Ishikawa (cell line): ENCODE measurements around the gene PCDH9.

Experiments
- CEBPB ChIP-seq: IDR thresholded peaks from 2 replicates; pipeline ENCODE4 v1.6.1; 2012
- CREB1 ChIP-seq: IDR thresholded peaks from 2 replicates; pipeline ENCODE4 v1.6.1; 2012; ENCODE audit warnings: low read depth
- EGR1 ChIP-seq: IDR thresholded peaks from 2 replicates; pipeline ENCODE4 v1.6.1; 2012
- EP300 ChIP-seq: IDR thresholded peaks from 2 replicates; pipeline ENCODE4 v1.6.1; 2012; ENCODE audit warnings: borderline replicate concordance
- FOXM1 ChIP-seq: IDR thresholded peaks from 2 replicates; pipeline ENCODE4 v1.6.1; 2012; ENCODE audit warnings: low read depth, borderline replicate concordance
- MAX ChIP-seq: IDR thresholded peaks from 2 replicates; pipeline ENCODE4 v1.6.1; 2012
- NFIC ChIP-seq: IDR thresholded peaks from 2 replicates; pipeline ENCODE4 v1.6.1; 2012
- RAD21 ChIP-seq: IDR thresholded peaks from 2 replicates; pipeline ENCODE4 v1.6.1; 2012; ENCODE audit warnings: low read depth
- TAF1 ChIP-seq: IDR thresholded peaks from 2 replicates; pipeline ENCODE4 v1.6.1; 2012; ENCODE audit warnings: low read depth, mild to moderate bottlenecking
- TCF12 ChIP-seq: IDR thresholded peaks from 2 replicates; pipeline ENCODE4 v1.6.1; 2012; ENCODE audit warnings: low read depth
- TEAD4 ChIP-seq: IDR thresholded peaks from 2 replicates; pipeline ENCODE4 v1.6.1; 2012
- YY1 ChIP-seq: IDR thresholded peaks from 2 replicates; pipeline ENCODE4 v1.6.1; 2012; ENCODE audit warnings: low read depth
- ZBTB7A ChIP-seq: IDR thresholded peaks from 2 replicates; pipeline ENCODE4 v1.6.1; 2012; ENCODE audit warnings: low read depth
- TF ChIP-seq, protein P1 (sequence below): IDR thresholded peaks from 2 replicates; pipeline ENCODE4 v1.6.1; 2012
- TF ChIP-seq, protein P2 (sequence below): IDR thresholded peaks from 2 replicates; pipeline ENCODE4 v1.6.1; 2012; ENCODE audit warnings: low read depth, mild to moderate bottlenecking

Gene PCDH9, protein sequence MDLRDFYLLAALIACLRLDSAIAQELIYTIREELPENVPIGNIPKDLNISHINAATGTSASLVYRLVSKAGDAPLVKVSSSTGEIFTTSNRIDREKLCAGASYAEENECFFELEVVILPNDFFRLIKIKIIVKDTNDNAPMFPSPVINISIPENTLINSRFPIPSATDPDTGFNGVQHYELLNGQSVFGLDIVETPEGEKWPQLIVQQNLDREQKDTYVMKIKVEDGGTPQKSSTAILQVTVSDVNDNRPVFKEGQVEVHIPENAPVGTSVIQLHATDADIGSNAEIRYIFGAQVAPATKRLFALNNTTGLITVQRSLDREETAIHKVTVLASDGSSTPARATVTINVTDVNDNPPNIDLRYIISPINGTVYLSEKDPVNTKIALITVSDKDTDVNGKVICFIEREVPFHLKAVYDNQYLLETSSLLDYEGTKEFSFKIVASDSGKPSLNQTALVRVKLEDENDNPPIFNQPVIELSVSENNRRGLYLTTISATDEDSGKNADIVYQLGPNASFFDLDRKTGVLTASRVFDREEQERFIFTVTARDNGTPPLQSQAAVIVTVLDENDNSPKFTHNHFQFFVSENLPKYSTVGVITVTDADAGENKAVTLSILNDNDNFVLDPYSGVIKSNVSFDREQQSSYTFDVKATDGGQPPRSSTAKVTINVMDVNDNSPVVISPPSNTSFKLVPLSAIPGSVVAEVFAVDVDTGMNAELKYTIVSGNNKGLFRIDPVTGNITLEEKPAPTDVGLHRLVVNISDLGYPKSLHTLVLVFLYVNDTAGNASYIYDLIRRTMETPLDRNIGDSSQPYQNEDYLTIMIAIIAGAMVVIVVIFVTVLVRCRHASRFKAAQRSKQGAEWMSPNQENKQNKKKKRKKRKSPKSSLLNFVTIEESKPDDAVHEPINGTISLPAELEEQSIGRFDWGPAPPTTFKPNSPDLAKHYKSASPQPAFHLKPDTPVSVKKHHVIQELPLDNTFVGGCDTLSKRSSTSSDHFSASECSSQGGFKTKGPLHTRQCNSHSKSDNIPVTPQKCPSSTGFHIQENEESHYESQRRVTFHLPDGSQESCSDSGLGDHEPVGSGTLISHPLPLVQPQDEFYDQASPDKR (N-terminal part only)

GRCh38 chr13:67229481-67230403 is at the start of gene PCDH9:
TSS of gene PCDH9 (minus strand) at chr13:67230336. CDS start at chr13:67228440, 1,896 bp downstream.
- 0 out of 2 replicates have a peak, but pooled peaks have one; percentile 2 for TF ChIP-seq ZBTB7A
- TF ChIP-seq, protein P1, sequence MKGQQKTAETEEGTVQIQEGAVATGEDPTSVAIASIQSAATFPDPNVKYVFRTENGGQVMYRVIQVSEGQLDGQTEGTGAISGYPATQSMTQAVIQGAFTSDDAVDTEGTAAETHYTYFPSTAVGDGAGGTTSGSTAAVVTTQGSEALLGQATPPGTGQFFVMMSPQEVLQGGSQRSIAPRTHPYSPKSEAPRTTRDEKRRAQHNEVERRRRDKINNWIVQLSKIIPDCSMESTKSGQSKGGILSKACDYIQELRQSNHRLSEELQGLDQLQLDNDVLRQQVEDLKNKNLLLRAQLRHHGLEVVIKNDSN: no peak
- TF ChIP-seq TAF1: no peak
- TF ChIP-seq MAX: no peak
- TF ChIP-seq, protein P2, sequence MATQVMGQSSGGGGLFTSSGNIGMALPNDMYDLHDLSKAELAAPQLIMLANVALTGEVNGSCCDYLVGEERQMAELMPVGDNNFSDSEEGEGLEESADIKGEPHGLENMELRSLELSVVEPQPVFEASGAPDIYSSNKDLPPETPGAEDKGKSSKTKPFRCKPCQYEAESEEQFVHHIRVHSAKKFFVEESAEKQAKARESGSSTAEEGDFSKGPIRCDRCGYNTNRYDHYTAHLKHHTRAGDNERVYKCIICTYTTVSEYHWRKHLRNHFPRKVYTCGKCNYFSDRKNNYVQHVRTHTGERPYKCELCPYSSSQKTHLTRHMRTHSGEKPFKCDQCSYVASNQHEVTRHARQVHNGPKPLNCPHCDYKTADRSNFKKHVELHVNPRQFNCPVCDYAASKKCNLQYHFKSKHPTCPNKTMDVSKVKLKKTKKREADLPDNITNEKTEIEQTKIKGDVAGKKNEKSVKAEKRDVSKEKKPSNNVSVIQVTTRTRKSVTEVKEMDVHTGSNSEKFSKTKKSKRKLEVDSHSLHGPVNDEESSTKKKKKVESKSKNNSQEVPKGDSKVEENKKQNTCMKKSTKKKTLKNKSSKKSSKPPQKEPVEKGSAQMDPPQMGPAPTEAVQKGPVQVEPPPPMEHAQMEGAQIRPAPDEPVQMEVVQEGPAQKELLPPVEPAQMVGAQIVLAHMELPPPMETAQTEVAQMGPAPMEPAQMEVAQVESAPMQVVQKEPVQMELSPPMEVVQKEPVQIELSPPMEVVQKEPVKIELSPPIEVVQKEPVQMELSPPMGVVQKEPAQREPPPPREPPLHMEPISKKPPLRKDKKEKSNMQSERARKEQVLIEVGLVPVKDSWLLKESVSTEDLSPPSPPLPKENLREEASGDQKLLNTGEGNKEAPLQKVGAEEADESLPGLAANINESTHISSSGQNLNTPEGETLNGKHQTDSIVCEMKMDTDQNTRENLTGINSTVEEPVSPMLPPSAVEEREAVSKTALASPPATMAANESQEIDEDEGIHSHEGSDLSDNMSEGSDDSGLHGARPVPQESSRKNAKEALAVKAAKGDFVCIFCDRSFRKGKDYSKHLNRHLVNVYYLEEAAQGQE: no peak
- TF ChIP-seq TCF12: no peak

DNA sequence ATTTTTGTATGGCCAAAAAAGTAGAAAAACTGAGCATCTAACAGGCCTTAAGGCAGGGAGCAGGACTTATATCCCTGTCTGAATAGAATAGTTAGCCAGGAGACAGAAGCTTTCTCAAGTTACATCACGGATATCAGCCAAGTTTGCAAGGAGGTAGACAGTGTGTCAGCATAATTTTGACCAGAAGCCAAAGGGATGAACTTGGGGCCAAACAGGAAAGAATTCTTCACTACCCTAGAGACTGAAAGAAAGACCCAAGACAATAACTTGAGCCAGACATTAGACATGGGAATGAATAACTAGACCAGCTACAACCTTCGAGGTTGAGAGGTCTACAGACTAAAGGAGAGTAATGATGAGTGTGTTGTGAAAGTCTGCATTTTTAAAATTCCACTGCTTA is 48.1 kb upstream of the PCDH9 start:
- TF ChIP-seq EP300: no peak
- TF ChIP-seq FOXM1: no peak
- TF ChIP-seq NFIC: 0 out of 2 replicates have a peak, but pooled peaks have one; percentile 16
- no peak for TF ChIP-seq ZBTB7A
- TF ChIP-seq MAX: no peak
- no peak for TF ChIP-seq YY1

DNA sequence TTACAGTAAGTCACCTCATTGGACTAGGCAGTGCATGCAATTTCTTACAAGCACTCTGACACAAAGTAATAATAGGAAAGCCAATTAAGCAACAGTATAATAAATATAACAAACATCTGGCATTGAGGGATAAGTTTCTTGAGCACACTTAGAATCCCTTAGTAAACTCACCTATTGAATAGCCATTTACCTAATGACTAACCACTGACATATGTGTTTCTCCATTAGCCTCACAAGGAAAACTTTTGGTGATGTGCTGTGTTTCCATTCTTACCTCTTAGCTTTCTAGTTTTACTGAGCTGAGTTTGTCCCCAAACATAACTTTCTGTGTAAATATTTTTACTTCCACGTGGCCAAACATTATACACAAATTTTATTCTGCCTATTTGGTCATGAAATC is 47.4 kb upstream of the PCDH9 start:
- no peak for TF ChIP-seq FOXM1
- TF ChIP-seq TEAD4: no peak
- TF ChIP-seq EP300: no peak
- TF ChIP-seq RAD21: no peak
- TF ChIP-seq, protein P2: no peak

DNA sequence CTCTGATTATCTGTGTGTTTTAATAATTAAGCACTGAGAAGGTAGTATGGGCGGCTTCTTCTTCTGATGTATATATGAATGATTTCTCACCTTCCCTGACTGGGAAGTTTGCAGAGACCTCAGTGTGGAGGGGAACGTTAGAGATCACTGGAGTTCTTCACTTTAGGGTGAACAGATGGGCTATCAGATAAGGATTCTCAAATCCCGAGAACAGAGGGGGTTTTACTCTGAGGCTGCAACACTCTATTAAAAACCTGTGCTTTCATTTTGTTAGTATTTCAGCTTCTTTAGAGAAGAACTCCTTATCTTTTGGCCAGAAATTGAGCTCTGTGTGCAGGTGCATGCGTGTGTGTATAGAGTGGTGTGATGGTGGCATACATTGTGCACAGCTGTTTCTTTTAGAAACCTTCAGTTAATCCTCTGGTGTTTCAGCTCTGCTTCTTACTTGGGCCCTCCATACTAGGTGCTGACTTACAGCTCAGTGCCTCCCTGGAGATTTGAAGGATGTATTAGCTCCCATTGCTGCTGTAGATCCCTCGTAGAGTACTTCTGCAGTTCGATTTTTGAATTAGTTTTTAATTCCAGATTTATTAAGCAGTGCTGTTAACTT is 45.3 kb upstream of the PCDH9 start:
- no peak for TF ChIP-seq TAF1
- TF ChIP-seq FOXM1: no peak

DNA sequence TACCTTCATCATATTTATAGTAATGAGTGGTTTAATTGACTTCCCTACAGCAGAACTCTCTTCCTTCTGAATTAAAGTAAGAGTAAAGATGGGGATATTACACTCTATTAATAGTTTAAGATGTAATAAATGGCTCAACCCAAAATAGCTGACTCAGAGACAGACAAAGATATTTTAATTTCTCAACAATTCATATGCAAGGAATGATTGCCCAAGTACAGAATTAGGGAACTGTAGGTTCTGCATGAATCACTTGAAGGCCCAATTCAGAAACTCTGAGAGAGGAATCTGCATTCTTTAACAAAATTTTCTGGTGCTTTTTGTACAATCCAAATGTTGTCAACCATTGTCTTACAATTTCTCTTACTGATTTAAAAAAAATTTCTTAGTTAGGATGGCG is 42.9 kb upstream of the PCDH9 start:
- no peak for TF ChIP-seq MAX

DNA sequence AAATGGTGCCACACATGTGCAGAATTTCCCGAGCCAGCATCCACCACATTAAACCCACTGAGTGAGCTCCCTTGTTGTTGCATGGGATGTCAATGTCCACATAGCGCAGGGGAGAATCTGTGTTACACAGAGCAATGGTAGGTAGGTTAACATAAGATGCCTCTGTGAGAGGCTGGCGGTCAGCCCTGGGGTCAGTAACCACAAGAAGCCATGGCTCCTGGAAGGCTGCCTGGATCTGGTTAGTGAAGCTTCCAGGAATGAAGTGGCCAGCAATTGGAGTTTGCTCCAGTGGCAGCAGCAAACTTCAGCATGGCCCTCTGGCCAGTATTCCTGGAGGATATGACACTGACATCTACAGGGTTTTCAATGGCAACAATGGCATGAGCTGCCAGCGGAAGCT is 37.0 kb upstream of the PCDH9 start:
- no peak for TF ChIP-seq MAX
- TF ChIP-seq TAF1: no peak
- TF ChIP-seq NFIC: no peak
- no peak for TF ChIP-seq CREB1
- TF ChIP-seq, protein P1: no peak
- TF ChIP-seq CEBPB: no peak
- TF ChIP-seq TEAD4: no peak
- TF ChIP-seq, protein P2: no peak
- TF ChIP-seq EP300: no peak
- TF ChIP-seq YY1: no peak
- no peak for TF ChIP-seq EGR1
- TF ChIP-seq RAD21: no peak
- TF ChIP-seq ZBTB7A: no peak
- no peak for TF ChIP-seq FOXM1
- TF ChIP-seq TCF12: no peak
